Measurements from ENCODE around the gene CPZ.

- TF ChIP-seq, protein P1, sequence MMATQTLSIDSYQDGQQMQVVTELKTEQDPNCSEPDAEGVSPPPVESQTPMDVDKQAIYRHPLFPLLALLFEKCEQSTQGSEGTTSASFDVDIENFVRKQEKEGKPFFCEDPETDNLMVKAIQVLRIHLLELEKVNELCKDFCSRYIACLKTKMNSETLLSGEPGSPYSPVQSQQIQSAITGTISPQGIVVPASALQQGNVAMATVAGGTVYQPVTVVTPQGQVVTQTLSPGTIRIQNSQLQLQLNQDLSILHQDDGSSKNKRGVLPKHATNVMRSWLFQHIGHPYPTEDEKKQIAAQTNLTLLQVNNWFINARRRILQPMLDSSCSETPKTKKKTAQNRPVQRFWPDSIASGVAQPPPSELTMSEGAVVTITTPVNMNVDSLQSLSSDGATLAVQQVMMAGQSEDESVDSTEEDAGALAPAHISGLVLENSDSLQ (IDR thresholded peaks at IDR 0.05) = no peak
- TF ChIP-seq ARNT (IDR thresholded peaks at IDR 0.05) (no peak), FOXA1 (IDR thresholded peaks at IDR 0.05) (no peak), ELF4 (IDR thresholded peaks at IDR 0.05) (no peak), HDGF (IDR thresholded peaks at IDR 0.05; ENCODE audit: borderline replicate concordance) (no peak), FOXK2 (IDR thresholded peaks at IDR 0.05) (no peak), FOXM1 (IDR thresholded peaks at IDR 0.05; ENCODE audit: borderline replicate concordance) (no peak), BHLHE40 (IDR thresholded peaks at IDR 0.05; ENCODE audit: borderline replicate concordance) (no peak)
Measured at GRCh38 chr4:8613421-8614364, 21.1 kb downstream of the CPZ start.
